ENCODE measurements around the gene TREX2.
"Not testable (repeated sequence)": the region's sequence is repeated elsewhere in the genome, so short reads cannot be mapped to it uniquely, and the experiment has no call there.

TREX2 gene

DNA sequence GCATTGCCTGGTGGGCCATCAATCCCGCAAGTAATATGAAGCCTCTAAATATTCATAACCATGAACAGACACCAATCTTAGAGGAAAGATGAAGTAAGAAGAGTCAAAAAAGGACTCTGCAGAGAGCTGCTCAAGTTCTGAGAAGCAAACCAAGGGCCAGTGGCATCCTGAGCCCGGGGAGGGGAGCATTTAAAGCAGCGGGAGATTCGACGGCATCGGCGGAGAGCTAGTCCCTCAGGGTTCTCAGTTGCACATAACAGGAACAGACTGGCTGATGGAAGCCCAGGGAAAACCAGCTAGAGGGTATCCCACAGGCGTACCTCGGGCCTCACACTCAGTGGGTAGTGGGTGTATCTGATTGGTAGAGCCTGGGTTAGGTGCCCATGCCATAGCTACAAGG, 39.8 kb downstream of the TREX2 start:
- DNase-seq, result no peak

GRCh38 chrX:153405426-153405825, 40.4 kb downstream of the TREX2 start:
- no peak for DNase-seq

DNA sequence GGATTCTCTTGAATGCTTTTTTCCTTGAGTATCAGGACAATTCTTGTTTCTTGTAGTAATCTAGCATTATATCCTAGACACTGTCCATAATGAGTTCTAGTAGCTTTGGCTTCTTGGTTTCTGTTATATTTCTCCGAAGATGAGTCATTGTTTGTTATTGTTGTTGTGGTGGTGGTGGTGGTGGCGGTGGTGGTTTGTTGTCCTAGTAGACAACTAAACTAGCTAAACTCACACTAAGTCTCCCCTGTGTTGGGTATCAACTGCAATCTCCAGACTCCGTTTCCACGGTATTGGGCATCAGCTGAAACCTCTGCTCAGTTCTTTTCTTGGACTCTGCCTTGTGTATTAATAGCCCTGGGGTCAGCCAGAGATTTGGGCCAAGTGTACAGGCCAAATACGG, 41.5 kb downstream of the TREX2 start:
- DNase-seq, result not testable (repeated sequence)

GRCh38 chrX:153401133-153401764, 44.6 kb downstream of the TREX2 start, which contains the start of gene PNMA6E:
PNMA6E (minus strand) TSS chrX:153401350; CDS start chrX:153398849, 2,501 bp downstream.
- no peak for DNase-seq

GRCh38 chrX:153400146-153401132, 45.4 kb downstream of the TREX2 start:
- no peak for DNase-seq

- DNase-seq, result no peak
These were observed 47.4 kb downstream of the TREX2 start for GRCh38 chrX:153398275-153398960.

GRCh38 chrX:153397256-153397960, 48.4 kb downstream of the TREX2 start:
- DNase-seq, result no peak

DNA sequence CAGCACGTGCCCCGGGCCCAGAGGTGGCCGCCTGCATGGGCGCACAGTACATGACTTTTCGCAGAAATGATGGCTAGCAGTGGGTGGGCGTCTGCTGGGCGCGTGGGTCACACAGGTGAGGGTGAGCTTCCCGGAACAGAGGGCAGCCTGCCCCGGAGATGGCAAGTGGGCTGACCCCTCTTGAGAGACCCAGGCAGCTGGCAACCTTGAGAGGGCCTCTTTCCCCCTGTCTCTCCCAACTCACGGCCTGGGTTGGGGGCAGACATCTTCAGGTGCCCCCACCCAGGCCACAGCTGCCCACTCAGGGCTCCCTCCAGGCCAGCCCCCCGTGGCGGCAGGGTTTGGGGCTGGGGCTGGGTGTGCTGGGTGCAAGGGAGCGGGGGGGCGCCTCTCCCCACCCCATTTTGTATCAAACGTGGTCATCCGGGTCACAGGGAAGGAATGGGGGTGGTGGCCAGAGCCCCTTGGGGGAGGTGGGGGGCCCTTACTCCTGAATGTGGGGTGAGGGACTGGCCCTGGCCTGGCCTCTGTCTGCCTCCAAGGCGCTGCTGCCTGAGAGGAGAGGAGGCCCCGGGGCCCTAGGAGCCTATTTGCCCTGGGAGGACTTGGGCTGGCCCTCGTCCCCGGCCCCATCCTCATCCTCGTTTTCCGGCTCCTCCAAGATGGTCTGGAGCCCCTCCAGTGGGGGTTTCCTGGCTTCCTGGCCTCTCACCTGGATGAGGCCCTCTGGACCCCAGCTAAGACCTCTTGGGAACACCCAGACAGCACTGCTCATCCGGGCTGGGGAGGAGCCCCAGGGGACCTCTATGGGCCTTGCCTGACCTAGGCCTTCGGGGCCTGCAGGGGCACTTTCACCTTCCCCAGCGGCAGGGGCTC, 49.3 kb downstream of the TREX2 start:
- DNase-seq, result no peak

DNA sequence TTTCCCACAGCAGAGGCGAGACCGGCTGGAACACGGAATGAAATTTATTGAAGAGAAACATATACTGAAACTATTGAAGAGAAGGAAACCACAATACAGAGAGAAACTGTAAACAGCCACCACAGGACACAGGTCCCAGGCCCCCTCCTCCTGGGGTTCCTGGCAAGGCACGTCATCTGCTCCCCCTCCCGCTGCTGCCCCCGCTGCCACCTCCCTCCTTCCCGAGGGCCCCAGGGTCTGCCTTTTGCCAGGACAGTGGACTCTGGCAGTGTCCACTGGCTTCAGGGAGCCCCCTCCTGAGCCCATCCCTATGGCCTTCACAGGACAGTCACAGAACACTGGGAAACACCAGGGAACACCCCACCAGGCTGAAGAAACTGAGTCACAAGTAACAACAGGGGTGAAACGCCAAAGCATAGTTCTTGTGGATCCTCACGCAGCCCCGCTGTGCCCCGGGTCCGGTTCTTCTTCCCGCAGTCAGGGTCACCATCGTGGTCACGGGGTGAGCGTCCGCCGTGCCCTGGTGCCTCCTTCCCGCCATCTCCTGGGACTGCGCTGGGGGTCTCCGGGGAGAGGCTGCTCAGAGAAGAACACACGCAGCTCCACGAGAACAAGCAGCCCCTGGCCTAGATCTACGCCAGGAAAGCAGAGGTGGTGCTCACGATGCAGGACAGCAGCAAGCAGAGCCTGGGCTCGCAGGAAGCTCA, 50.1 kb downstream of the TREX2 start:
- no peak for DNase-seq

- no peak for DNase-seq
These were observed 51.2 kb downstream of the TREX2 start for GRCh38 chrX:153394612-153395011.

All from GF-D8 (cell line).